BJ (cell line): ENCODE data around the gene DLG4. TPM values are rescaled to one million over a fixed set of nuclear protein-coding genes. Genes with fewer than 3 reads are reported as not detected.
"Not testable (repeated sequence)": the region's sequence is repeated elsewhere in the genome, so short reads cannot be mapped to it uniquely, and the experiment has no call there.

Experiments
- CTCF ChIA-PET: fragments of 350-600 bp; formaldehyde crosslinking; extraction: SDS; loops from one replicate; lab custom pipeline; 2021; ENCODE audit warnings: antibody characterized with exemption, inconsistent platforms; lab: Yijun Ruan, JAX
- POLR2A ChIA-PET: fragments of 300-600 bp; sonication (Branson Sonifier 250); formaldehyde crosslinking; extraction: SDS; loops from one replicate; lab custom pipeline; 2021; ENCODE audit warnings: antibody characterized with exemption; lab: Charles Lee
- DNase-seq: peaks from one replicate; pipeline ENCODE4 v3.0.0-alpha.2; 2011; ENCODE audit warnings: low read depth
- H3K27me3 ChIP-seq: 2 replicates; pipeline ENCODE4 v1.6.0; 2011; ENCODE audit warnings: low read length; ENCODE audit not compliant: control insufficient read depth, insufficient read depth
- H3K36me3 ChIP-seq: 2 replicates; pipeline ENCODE4 v1.5.1; 2011; ENCODE audit warnings: low read length; ENCODE audit not compliant: control insufficient read depth, insufficient read depth
- H3K4me3 ChIP-seq: 2 replicates; pipeline ENCODE4 v1.5.1; 2011; ENCODE audit warnings: low read depth, mild to moderate bottlenecking, control low read depth, low read length
- polyA plus RNA-seq: library from polyadenylated mRNA; depleted of rRNA; stranded (reverse); fragments of >200 nt; gene quantifications from 2 replicates; pipeline ENCODE4 v1.2.3, GENCODE V29; 2011
- TF ChIP-seq, protein P1 (sequence below): IDR thresholded peaks from 2 replicates; pipeline ENCODE4 v1.5.1; 2011; ENCODE audit warnings: low read depth, mild to moderate bottlenecking, control low read depth, inconsistent platforms, low read length, moderate library complexity; ENCODE audit not compliant: insufficient read depth

DLG4 gene
- polyA plus RNA-seq, 1 experiment, result 20.4 TPM

DNA sequence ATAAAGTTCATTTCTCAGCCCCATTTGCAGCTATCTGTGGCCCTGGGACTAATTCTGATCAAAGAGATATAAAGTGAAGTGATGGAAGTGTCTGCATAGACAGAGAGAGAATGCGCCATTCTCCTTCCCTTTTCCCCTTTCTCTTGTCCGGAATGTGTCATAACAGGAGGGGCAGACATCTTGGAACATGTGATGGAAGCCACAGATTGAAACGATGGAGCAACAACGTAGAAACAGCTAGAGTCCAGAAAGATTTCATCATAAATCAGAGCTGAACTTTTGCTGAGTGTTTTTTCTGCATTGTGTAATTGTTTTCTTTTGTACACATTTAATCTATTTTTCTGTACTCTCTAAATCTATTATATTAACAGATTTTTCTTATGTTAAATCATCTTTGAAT lies 51.8 kb downstream of the DLG4 start:
- TF ChIP-seq, protein P1, sequence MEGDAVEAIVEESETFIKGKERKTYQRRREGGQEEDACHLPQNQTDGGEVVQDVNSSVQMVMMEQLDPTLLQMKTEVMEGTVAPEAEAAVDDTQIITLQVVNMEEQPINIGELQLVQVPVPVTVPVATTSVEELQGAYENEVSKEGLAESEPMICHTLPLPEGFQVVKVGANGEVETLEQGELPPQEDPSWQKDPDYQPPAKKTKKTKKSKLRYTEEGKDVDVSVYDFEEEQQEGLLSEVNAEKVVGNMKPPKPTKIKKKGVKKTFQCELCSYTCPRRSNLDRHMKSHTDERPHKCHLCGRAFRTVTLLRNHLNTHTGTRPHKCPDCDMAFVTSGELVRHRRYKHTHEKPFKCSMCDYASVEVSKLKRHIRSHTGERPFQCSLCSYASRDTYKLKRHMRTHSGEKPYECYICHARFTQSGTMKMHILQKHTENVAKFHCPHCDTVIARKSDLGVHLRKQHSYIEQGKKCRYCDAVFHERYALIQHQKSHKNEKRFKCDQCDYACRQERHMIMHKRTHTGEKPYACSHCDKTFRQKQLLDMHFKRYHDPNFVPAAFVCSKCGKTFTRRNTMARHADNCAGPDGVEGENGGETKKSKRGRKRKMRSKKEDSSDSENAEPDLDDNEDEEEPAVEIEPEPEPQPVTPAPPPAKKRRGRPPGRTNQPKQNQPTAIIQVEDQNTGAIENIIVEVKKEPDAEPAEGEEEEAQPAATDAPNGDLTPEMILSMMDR, result no peak
- CTCF ChIA-PET, result interaction anchor here (1.2 to 2.1 kb wide), 2 partner anchors 10 to 118 kb away, joined by 3 to 11 read pairs; no protein-coding TSS in a partner anchor
- no peak for DNase-seq
- no peak overlapping the region for H3K4me3 ChIP-seq
- H3K36me3 ChIP-seq, result no peaks in the 10 kb centered on the region
- POLR2A ChIA-PET, result no interaction called here
- H3K27me3 ChIP-seq, result no peaks in the 10 kb centered on the region

DNA sequence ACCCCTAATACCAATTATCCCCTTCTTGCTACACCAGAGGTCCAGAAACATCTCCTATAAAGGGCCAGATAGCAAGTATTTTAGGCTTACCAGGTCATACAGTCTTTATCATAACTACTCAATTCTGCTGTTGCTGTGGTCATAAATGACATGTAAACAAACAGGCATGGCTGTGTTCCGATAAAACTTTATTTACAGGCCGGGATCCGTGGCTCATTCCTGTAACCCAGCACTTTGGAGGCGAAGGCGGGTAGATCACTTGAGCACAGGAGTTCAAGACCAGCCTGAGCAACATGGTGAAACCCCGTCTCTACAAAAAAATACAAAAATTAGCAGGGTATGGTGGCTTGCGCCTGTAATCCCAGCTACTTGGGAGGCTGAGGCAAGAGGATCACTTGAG lies 52.8 kb downstream of the DLG4 start:
- ChIA-PET CTCF (interaction anchor here (2.1 kb wide), 1 partner anchor 11 kb away, joined by 11 read pairs; no protein-coding TSS in a partner anchor), POLR2A (no interaction called here)
- no peak for DNase-seq
- H3K36me3 ChIP-seq, result no peaks in the 10 kb centered on the region
- H3K27me3 ChIP-seq, result no peaks in the 10 kb centered on the region
- TF ChIP-seq, protein P1, result no peak
- H3K4me3 ChIP-seq, result no peak overlapping the region

DNA sequence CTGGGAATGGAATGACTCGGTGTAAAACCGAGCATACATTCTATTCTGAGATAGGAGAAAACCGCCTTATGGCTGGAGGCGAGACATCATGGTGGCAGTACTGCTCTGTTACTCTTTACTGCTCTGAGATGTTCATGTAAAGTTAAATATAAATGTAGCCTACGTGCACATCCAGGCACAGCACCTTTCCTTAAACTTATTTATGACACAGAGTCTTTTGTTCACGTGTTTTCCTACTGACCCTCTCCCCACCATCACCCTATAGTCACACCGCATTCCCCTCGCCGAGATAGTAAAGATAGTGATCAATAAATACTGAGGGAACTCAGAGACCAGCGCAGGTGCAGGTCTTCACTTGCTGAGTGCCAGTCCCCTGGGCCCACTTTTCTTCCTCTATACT lies 60.1 kb downstream of the DLG4 start:
- POLR2A ChIA-PET, H3K36me3 ChIP-seq, CTCF ChIA-PET, H3K4me3 ChIP-seq, DNase-seq, H3K27me3 ChIP-seq: not testable (repeated sequence)

DNA sequence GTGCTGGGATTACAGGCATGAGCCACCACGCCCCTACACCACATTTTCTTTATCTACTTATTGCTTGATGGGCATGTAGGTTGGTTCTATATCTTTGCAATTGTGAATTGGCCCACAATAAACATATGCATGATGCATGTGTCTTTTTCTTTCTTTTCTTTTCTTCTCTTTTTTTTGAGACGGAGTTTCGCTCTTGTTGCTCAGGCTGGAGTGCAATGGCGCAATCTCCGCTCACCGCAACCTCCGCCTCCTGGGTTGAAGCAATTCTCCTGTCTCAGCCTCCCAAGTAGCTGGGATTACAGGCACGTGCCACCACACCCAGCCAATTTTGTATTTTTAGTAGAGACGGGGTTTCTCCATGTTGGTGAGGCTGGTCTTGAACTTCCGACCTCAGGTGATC lies 61.2 kb downstream of the DLG4 start:
- H3K27me3 ChIP-seq, POLR2A ChIA-PET, H3K36me3 ChIP-seq, H3K4me3 ChIP-seq, DNase-seq: not testable (repeated sequence)
- CTCF ChIA-PET, result interaction anchor here (1.5 to 2.2 kb wide), 2 partner anchors 11 to 23 kb away, joined by 3 to 4 read pairs; no protein-coding TSS in a partner anchor

DNA sequence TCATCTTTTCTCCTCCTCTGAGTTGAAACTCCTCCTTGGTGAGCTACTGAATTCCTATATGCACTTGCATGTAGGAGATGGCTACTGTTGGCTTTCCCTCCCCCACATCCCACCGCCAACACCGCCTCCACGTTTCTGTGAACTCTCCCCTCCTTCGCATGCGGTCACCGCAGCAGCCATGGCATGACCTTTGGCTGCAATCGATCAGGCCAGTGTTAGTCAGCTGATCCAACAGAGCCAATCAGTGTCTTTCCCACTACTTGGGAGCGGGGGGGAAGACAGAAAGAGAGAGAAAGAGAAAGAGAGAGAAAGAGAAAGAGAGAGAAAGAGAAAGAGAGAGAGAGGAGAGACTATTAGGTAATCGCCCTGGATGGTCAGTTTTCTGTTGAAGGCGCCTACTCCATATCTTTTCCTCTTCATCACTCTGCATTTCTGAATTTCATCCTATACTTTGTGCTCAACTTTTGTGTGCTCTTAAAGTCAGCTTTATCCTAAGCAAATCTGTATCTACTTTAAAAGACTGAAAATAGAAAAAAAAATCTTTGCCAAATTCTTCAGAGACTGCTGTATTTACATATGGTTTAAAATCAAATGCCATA lies 63.2 kb downstream of the DLG4 start:
- TF ChIP-seq, protein P1, result no peak
- DNase-seq, result no peak
- peaks cover 3% of the 10 kb centered on the region for H3K27me3 ChIP-seq
- ChIA-PET CTCF (interaction anchor here (2.4 kb wide), 1 partner anchor 19 kb away, joined by 9 read pairs; no protein-coding TSS in a partner anchor), POLR2A (no interaction called here)
- H3K36me3 ChIP-seq, result no peaks in the 10 kb centered on the region
- H3K4me3 ChIP-seq, result no peak overlapping the region

DNA sequence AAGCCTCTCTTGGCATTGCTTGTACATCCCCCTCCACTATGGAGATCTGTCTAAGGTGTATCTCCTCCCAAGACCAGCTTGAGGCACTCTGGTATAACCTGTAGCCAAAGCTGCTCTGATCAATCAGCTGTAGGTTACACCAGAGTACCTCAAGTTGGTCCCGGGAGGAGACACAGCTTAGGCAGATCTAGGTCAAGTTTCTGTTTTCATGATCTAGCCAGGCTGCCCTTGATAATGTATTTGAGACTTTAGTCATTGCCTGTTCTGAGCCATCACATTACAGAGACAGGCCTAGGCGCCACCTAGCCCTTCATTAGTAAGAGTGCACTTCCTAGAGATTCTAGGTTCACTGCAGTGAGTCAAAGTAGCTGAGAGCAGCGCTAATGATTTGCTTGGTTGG lies 71.9 kb downstream of the DLG4 start:
- CTCF ChIA-PET, result interaction anchor here (1.1 to 2.1 kb wide), 3 partner anchors 11 to 102 kb away, joined by 4 to 5 read pairs (median 4); no protein-coding TSS in a partner anchor
- TF ChIP-seq, protein P1, result no peak
- H3K27me3 ChIP-seq, result no peaks in the 10 kb centered on the region; the same call in 1 of the 2 replicates
- POLR2A ChIA-PET, result no interaction called here
- H3K4me3 ChIP-seq, result no peak overlapping the region
- H3K36me3 ChIP-seq, result no peaks in the 10 kb centered on the region
- no peak for DNase-seq
